ENCODE measurements around the gene ARID4B.
"Not testable (repeated sequence)": the region's sequence is repeated elsewhere in the genome, so short reads cannot be mapped to it uniquely, and the experiment has no call there.

The ARID4B gene

DNA sequence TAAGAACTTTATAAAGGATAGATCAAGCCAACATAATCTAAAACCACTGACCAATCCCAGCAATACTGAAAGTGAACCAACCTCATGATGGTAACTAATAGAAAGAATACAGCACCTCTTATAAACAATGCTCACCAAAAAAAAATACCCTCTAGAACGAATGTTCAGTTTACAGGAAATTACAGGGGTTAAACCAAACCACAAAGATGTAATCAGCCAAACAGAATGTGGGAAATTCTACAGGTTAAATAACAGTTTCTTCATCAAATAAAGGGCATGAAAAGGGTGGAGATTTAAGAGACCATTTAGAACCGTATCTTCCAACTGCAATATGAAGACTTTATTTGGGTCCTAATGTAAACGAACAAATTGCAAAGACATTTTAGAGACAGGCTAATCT lies 30.4 kb downstream of the ARID4B start:
- in situ Hi-C loops (cut with MboI; ENCODE audit: low sequenced_read_pairs): no loop called here

DNA sequence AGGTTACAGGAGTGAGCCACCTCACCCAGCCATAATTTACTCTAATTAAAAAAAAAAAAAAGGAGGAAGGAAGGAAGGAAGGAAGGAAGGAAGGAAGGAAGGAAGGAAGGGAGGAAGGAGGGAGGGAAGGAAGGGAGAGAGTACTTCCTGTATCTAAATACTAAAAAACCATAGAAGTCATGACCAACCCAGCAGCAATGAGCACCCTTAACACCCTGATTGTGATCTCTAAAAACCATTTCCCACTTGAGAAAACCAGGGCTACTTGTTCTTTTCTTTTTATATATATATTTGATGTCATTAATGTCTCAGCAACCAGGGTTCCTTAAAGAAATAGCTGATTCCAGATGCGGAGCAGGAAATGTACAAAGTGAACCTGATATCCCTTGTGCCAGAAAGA lies 31.2 kb downstream of the ARID4B start:
- in situ Hi-C loops (cut with MboI; ENCODE audit: low sequenced_read_pairs): no loop called here

DNA sequence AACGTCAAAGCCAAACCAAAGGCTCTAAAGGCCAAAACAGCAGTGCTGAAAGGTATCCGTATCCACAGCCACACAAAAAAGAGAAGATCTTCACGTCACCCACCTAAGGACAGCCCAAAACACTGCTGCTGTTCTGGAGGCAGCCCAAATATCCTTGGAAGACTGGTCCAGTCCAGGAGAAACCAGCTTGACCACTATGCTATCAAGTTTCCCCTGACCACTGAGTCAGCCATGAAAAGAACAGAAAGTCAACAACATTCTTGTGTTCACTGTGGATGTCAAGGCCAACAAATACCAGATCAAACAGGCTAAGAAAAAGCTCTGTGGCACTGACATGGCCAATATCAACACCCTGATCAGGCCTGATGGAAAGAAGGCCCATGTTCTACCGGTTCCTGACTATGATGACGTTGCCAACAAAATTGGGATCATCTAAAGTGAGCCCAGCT lies 32.1 kb downstream of the ARID4B start:
- in situ Hi-C loops (cut with MboI; ENCODE audit: low sequenced_read_pairs): no loop called here

DNA sequence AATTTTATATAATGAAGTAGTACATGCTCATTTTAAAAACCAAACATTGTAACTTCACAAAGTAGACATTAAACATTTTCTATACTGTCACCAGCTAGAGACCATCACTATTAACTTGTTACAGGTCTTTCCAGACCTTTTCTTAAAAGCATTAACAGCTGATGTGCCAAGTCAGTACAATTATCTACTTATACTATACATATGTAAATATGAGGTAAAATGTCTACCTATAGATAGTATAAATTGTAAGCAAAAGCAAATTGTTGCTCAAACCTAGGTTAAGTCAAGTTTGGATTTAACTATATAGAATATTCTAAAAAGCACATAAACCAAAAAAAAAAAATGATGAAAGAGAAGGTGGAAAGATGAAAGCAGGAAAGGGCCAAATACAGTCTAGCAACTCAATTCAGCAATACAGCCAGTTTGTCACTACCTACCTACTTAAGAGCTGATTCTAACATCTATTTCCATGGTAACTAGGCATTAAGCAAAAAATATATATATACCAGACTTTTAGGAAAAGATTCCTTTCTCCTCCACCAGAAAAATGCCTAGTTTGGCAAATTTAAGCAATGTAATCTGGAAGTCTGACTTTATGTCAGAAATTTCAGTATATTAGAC lies 34.5 kb downstream of the ARID4B start:
- in situ Hi-C loops (cut with MboI; ENCODE audit: low sequenced_read_pairs): no loop called here

DNA sequence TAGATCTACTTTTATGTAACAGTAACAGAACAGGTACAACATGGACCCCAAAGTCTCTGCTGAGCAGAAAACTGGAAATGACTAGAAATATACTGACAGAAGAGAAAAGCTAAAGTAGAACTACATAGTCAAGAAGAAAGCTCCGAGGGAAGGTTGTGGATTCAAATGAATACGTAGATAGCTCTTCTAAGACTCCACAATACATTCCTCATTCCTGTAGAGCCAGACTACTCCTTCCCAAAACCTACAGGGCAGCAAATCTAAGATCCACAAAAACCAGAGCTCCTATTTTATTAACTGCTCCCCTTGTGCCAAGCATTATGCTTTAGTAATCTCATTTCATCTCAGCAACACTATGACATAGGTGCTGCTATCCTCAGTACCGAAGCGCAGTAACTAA lies 35.2 kb downstream of the ARID4B start:
- in situ Hi-C loops (cut with MboI; ENCODE audit: low sequenced_read_pairs): no loop called here

DNA sequence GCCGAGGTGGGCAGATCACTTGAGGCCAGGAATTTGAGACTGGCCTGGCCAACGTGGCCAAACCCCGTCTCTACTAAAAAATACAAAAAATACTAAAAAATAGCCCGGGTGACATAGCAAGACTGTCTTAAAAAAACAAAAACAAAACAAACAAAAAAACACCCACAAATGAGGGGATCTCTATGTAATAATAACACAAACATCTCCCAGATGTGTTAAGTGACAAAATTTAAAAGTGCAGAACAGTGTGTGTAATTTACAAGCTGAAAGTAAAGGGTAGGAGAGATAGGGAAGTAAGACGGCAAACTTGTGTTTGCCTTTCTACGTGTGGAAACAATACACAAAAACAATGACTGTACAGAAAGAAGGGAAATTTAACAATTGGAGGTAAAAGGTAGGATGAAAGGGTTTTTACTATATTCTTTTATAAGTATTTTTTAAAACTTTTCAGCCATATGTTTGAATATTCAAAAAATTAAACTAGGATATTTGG lies 36.3 kb downstream of the ARID4B start:
- in situ Hi-C loops (cut with MboI; ENCODE audit: low sequenced_read_pairs): no loop called here

DNA sequence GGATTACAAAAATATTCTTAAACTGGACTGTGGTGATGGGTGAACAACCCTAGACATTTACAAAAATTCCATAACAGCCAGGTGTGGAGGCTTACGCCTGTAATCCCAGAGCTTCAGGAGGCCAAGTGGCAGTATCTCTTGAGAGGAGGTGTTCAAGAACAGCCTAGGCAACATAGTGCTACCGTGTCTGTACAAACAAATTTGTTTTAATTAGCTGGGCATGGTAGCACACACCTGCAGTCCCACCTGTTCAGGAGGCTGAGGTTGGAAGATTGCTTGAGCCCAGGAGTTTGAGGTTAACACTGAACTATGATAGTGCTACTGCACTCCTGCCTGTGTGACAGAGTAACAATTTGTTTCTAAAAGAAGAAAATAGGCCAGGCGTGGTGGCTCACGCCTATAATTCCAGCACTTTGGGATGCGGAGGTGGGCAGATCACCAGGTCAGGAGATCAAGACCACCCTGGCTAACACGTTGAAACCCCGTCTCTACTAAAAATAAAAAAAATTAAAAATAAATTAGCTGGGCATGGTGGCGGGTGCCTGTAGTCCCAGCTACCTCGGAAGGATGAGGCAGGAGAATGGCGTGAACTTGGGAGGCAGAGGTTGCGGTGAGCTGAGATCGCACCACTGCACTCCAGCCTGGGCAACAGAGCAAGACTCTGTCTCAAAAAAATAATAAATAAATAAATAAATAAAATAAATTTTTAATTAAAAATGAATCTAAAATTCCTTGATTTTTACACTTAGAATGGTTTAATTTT lies 37.1 kb downstream of the ARID4B start:
- in situ Hi-C loops (cut with MboI; ENCODE audit: low sequenced_read_pairs): no loop called here

DNA sequence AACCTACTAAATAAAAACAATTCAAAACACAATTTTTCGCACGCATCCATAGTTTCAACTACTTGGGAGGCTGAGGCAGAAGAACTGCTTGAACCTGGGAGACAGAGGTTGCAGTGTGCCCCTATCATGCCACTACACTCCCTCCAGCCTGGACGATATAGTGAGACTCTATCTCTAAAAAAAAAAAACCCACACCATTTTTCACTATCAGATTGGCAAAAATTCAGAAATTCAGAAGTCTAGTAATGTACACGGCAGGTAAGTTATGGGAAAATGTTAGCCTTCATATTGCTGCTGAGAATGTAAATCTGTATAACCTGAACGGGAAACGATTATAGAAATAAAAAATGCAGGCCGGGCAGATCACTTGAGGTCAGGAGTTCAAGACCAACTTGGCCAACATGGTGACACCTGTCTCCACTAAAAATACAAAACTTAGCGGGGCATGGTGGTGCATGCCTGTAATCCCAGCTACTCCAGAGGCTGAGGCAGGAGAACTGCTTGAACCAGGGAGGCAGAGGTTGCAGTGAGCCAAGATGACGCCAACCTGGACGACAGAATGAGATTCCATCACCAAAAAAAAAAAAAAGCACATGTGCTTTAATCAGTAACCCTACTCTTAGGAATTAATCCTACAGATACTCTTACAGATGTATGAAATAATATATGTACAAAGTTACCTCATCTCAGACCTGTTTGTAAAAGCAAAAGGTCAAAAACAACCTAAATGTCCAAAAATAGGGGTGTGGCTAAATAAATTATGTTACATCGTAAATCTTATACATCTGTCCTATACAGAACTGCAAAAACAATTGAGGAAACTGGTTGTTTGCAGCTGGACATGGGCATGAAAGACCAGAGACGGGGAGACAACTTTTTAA lies 37.9 kb downstream of the ARID4B start:
- in situ Hi-C loops (cut with MboI; ENCODE audit: low sequenced_read_pairs): no loop called here

DNA sequence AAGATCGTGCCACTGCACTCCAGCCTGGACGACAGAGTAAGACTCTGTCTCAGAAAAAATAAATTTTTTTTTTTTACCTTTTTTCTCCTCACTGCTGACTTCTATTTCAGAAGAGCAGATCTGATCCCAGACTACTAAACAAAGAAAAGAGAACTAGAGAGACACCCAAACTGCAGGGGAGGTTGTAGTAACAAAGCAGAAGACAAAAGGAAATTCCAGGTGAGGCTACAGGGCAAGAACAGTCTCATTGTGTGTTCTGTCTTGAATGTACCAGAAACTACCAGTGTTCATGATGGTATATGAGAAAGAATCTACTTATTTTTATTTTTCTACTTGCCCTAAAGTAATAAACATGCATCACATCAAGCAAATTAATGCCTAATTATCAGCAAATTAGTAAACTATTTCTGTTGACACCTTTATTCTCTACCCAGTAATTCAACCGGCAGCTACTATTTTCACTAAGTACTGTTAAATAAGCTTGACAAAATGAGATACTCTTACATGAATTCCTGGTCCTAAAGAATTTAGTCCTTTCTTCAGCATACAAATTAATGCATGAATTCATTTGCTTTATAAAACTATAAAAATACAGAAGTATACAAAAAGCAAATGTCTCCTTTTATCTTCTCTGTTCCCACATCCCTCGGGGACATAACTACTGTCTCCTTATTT lies 40.6 kb downstream of the ARID4B start:
- in situ Hi-C loops (cut with MboI; ENCODE audit: low sequenced_read_pairs): no loop called here

DNA sequence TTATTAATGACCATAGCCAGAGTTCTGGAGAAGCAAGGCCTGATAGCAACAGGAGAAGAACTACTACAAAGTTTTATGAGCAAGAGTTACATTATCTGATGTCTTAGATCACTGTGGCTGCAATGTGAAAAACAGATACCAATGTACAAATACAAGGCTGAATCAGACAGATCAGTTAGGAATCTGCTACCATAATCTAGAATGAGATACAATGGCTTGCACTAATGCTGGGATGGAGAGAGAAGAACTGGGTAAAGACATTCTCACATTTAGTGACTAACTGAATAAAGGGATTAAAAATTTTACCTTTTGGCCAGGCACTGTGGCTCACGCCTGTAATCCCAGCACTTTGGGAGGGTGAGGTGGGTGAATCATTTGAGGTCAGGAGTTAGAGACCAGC lies 41.3 kb downstream of the ARID4B start:
- in situ Hi-C loops (cut with MboI; ENCODE audit: low sequenced_read_pairs): no loop called here

DNA sequence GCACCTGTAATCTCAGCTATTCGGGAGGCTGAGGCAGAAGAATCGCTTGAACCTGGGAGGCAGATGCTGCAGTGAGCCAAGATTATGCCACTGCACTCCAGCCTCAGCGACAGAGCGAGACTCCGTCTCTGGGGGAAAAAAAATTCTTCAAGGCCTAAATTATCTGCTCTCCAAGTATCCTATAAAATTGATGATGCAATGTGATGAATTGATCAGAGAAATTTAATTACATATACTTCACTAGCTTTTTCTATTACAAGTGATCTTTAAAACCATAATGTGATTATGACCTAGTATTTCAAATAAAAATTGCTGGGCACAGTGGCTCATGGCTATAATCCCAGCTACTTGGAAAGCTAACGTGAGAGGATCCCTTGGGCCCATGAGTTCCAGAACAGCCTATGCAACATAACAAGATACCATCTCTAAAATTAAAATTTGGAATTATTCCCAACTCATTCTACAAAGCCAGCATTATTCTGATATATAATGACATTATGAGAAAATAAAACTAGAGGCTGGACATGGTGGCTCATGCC lies 43.7 kb downstream of the ARID4B start:
- in situ Hi-C loops (cut with MboI; ENCODE audit: low sequenced_read_pairs): no loop called here

DNA sequence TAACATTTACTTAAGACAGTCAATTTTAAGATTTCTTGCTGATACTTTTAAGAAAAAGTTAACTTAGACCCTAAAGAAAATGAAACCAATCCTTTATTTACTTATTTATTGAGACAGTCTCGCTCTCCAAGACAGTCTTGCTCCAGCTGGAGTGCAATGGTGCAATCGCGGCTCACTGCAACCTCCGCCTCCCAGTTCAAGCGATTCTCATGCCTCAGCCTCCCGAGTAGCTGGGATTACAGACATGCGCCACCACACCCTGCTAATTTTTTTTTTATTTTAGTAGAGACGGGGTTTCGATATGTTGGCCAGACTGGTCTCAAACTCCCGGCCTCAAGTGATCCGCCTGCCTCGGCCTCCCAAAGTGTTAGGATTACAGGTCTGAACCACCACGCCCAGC lies 44.3 kb downstream of the ARID4B start:
- in situ Hi-C loops (cut with MboI; ENCODE audit: low sequenced_read_pairs): not testable (repeated sequence)

DNA sequence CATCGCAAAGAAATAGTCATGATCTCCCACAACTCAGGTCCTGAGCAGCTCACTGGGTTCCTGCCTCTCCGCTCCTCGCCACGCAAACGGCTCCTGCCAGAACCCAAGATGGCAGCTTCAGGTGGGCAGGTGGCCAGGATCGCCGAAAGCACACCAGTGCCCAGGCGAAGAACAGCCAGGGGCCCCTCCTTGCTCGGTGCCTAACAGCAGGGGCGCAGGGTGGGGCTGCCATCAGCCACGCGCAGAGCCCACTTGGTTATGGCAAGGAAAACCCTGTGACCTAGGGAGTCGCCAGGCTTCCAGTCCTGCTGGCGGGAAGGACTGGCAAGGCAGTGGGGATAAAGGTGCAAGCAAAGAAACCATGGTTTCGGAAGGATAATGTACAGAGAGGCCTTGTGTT lies 47.5 kb downstream of the ARID4B start:
- in situ Hi-C loops (cut with MboI; ENCODE audit: low sequenced_read_pairs): no loop called here

DNA sequence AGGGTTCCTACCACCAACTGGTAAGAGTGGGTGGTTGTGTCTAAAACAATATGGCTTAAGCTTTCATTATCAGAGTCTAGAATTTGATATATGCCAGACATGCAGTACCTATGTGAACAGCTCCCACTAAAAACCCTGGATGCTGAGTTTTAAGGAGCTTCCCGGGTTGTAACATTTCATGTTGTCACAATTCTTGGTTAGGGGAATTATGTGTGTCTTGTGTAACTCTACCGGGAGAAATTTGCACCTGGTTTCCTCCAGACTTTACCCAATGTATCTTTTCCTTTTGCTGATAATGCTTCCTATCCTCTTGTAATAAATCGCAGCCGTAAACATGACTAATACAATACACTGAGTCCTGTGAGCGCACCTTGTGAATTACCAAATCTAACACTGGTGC lies 48.3 kb downstream of the ARID4B start:
- in situ Hi-C loops (cut with MboI; ENCODE audit: low sequenced_read_pairs): no loop called here

DNA sequence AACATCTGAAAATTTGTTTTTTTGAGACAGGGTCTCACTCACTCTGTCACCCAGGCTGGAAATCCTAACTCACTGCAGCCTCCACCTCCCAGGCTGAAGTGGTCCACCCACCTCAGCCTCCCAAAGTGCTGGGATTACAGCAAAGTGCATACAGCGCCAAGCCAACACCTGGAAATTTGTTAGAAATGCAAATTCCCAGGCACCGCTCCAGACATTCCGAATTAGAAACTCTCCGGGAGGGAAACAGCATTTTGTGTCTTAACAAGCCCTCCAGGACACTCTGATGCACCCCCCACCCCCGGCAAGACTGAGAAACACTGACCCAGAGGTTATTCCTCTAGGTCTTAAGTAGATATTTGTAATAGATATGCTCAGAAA lies 49.1 kb downstream of the ARID4B start:
- in situ Hi-C loops (cut with MboI; ENCODE audit: low sequenced_read_pairs): no loop called here

DNA sequence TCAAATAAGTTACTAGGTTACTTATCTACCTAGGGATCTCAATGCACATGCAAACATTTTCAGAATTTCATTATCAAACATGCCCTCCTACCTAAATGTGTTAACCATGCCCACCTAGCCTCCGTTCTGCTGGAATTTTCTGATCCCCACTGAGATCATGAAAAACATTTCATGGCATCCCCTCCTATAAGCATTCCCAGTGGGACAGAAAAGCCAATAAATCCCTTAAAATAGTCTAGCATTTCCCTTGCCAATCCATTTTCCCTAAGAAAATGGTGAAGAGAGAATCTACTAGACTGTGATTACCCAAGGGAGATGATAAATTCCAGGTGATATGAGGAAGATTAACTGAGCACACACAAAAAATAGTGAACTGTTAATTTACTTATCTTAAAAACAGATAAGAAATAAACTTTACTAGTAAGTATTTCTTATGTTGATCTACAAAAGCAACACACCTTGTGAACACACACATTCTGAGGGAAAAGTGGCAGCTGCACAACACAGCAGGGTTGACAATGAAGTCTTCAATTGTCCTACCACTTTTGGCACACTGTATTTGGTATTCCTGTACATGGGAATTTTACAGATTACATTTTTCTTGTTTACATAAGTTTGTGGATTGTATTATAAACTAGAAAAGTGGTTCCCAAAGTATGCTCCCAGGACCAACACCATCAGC lies 49.6 kb downstream of the ARID4B start:
- in situ Hi-C loops (cut with MboI; ENCODE audit: low sequenced_read_pairs): no loop called here

DNA sequence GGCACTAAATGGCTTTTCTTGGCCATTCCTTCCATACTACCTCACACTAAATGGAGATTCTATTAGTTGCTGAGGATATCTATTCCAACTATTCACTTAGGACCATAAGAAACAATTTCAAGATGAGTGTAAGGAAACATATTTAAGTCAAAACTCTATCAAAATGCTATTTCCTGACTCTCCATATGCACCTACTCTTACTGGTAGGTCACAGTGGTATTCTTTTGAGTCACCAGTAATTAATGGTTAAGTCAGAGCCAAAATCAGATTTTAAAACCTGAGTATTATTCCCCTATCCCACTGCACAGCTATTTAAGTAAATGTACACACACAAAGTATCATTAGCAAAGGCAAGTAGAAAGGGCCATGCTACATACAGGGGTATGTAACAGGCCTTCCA lies 50.3 kb downstream of the ARID4B start:
- in situ Hi-C loops (cut with MboI; ENCODE audit: low sequenced_read_pairs): no loop called here

DNA sequence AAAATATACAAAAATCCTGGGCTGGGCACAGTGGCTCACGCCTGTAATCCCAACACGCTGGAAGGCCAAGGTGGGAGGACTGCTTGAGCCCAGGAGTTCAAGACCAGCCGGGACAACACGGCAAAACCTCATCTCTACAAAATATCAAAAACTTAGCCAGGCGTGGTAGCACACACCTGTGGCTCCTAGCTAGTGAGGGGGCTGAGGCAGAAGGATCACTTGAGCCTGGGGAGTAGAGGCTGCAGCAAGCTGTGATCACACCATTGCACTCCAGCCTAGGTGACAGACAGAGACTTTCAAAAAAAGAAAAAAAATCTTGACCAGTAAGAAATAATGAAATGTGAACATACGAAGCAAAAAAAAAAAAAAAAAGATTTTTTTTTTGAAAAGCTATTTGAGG lies 52.1 kb downstream of the ARID4B start:
- in situ Hi-C loops (cut with MboI; ENCODE audit: low sequenced_read_pairs): no loop called here

DNA sequence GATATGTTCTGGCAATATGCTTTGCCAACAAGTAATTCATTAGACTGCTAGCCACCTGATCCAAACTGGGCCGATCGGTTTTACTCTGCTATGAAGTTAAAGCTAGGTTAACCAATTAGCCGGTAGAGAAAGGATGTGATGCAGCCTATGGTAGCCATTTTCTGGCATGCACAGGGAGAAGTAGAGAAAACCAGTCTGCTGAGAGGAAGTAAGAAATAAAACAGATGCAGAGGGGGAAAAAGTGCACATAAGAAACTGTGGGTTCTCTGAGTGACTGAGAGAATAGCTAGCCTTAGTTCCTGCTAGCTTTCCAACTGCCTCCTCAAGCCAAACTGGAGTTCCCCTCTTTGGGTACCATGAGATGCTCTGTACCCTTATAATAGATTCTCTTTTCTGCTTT lies 52.8 kb downstream of the ARID4B start:
- in situ Hi-C loops (cut with MboI; ENCODE audit: low sequenced_read_pairs): no loop called here

DNA sequence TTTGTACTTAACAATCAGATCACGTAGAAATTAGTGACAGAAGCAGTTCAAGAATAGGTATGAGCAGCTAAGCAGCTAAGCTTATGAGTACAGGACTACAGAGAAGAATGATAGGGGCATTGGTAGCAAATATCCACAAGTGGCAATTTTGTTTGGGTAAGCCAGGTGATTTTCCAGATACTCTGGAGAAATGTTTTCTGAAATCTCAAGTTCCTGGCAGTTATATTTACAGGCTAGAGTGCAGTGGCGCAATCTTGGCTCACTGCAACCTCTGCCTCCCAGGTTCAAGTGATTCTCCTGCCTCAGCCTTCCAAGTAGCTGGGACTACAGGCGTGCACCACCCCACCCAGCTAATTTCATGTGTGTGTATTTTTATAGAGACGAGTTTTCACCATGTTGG lies 55.1 kb downstream of the ARID4B start:
- in situ Hi-C loops (cut with MboI; ENCODE audit: low sequenced_read_pairs): no loop called here
